Measurements from ENCODE around the gene GCC1.
A peak's percentile ranks its signal among the peaks of the same experiment; 100 is the strongest.

The GCC1 gene

GRCh38 chr7:127585044-127585953 lies at the start of gene GCC1:
GCC1 (minus strand) TSS chr7:127585596; CDS start chr7:127585182, 414 bp downstream.
- in situ Hi-C loops (cut with HindIII; ENCODE audit: low pct_unique_long_range_greater_than_20kb, low sequenced_read_pairs), result no loop called here
- peak; percentile 80 to 89 for DNase-seq (ENCODE audit: low read depth in 1 of 2, low spot score in 1 of 2)
- TF ChIP-seq JUND (IDR thresholded peaks at IDR 0.05; ENCODE audit: low read depth), result no peak

- in situ Hi-C loops (cut with HindIII; ENCODE audit: low pct_unique_long_range_greater_than_20kb, low sequenced_read_pairs), result no loop called here
- no peak for TF ChIP-seq JUND (IDR thresholded peaks at IDR 0.05; ENCODE audit: low read depth)
Measured at GRCh38 chr7:127632276-127632910, 47.0 kb upstream of the GCC1 start.

GRCh38 chr7:127629268-127629854 lies 44.0 kb upstream of the GCC1 start:
- DNase-seq (ENCODE audit: low read depth in 1 of 2, low spot score in 1 of 2), result peak in 1 of 2 experiments; percentile 27
- no peak for TF ChIP-seq JUND (IDR thresholded peaks at IDR 0.05; ENCODE audit: low read depth)
- in situ Hi-C loops (cut with HindIII; ENCODE audit: low pct_unique_long_range_greater_than_20kb, low sequenced_read_pairs), result no loop called here

More at GRCh38 chr7:127632276-127632910, 47.0 kb upstream of the GCC1 start:
- no peak for DNase-seq (ENCODE audit: low read depth in 1 of 2, low spot score in 1 of 2)

DNA sequence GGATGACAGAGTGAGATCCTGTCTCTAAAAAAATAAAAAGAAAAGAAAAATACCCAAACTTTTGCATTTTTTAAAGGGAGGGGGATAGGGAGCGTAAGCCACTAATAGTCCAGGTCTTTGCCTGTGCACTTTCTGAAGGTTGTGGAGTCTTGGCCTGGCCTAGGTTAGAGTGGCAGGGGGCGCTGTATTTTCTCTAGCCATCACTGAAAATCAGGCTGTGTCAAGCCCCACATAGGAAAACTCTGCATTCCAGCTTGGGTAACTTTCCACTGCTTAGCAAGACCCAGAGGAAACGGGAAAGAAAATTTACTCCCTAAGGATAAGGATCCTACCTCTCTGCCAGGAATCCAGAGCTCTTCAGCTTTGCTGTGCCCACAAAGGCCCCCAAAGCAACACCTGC lies 43.0 kb upstream of the GCC1 start:
- TF ChIP-seq JUND (IDR thresholded peaks at IDR 0.05; ENCODE audit: low read depth), result no peak
- in situ Hi-C loops (cut with HindIII; ENCODE audit: low pct_unique_long_range_greater_than_20kb, low sequenced_read_pairs), result no loop called here
- no peak for DNase-seq (ENCODE audit: low read depth in 1 of 2, low spot score in 1 of 2)

DNA sequence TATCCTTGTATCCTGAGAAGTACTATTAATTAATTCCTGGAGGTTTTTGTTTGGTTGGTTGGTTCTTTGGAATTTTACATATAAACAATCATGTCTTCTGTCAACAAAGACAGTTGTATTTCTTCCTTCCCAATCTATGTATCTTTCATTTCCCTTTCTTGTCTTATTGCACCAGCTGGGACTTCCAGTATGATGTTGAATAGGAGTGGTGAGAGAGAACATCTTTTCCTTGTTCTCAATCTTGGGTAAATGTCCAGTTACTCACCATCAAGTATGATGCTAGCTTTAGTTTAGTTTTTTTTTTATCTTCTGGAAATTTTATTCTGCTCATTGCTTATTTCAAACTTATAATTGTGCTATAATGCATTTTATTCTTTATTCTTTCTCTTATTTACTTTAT lies 39.9 kb upstream of the GCC1 start:
- DNase-seq (ENCODE audit: low read depth in 1 of 2, low spot score in 1 of 2), result no peak
- no peak for TF ChIP-seq JUND (IDR thresholded peaks at IDR 0.05; ENCODE audit: low read depth)
- in situ Hi-C loops (cut with HindIII; ENCODE audit: low pct_unique_long_range_greater_than_20kb, low sequenced_read_pairs), result no loop called here

- TF ChIP-seq JUND (IDR thresholded peaks at IDR 0.05; ENCODE audit: low read depth), result no peak
- in situ Hi-C loops (cut with HindIII; ENCODE audit: low pct_unique_long_range_greater_than_20kb, low sequenced_read_pairs), result no loop called here
- DNase-seq (ENCODE audit: low read depth in 1 of 2, low spot score in 1 of 2), result no peak
Measured at GRCh38 chr7:127620406-127621233, 35.2 kb upstream of the GCC1 start.

DNA sequence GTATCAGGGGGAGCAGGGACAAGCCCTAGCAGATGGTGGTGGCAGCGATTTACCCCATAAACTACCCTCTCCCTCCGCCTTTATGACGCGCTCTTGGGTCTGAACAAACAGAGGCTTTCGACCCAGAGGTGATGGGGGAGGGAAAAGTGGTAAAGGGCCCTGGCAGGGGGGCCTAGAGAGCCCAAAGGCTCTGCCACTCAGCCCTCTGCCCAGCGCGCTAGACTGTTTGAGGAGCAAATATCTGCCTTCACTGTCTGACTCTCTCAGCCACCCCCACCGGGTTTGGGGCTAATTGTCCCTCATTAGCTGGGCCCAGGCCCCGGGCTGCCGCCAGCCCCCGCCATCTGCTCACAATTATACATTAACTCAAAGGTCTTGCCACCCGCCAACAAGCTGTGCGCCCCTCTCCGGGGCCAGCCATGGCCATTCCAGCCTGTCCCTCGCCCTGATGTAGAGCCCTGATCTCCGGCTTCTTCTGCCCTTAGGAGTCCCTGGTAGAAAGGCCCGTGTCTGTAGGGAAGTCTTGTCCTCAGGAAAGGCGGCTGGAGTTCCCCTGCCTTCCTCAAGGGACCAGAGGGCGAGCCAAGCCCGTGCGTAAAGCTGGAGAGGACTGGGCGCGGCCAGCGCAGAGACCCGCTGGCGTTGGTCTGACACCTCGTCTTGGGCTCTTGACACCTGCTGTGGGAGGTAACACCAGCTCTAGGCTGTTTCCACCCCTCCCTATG lies 34.4 kb upstream of the GCC1 start:
- TF ChIP-seq JUND (IDR thresholded peaks at IDR 0.05; ENCODE audit: low read depth), result no peak
- in situ Hi-C loops (cut with HindIII; ENCODE audit: low pct_unique_long_range_greater_than_20kb, low sequenced_read_pairs), result no loop called here
- no peak for DNase-seq (ENCODE audit: low read depth in 1 of 2, low spot score in 1 of 2)

DNA sequence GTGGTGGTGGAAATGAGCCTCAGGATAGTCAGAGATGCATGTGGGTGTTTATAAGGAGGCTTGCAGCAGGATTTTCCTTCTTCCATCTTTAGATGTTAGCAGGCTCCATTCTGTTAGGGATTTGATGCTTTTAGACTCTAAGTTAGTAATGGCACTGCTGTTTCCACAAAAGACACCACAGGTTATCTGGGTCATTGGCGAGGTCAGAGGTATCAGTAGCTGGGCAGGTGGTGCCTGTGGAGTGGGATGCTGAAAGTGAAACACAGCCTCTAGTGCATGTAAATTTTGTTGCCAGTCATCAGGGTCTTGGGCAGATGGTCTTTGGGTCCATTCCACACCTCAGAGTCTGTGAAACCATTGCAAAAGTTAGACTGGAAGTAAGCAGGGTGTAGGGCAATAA lies 33.4 kb upstream of the GCC1 start:
- TF ChIP-seq JUND (IDR thresholded peaks at IDR 0.05; ENCODE audit: low read depth), result no peak
- no peak for DNase-seq (ENCODE audit: low read depth in 1 of 2, low spot score in 1 of 2)
- in situ Hi-C loops (cut with HindIII; ENCODE audit: low pct_unique_long_range_greater_than_20kb, low sequenced_read_pairs), result no loop called here

- DNase-seq (ENCODE audit: low read depth in 1 of 2, low spot score in 1 of 2), result no peak
- TF ChIP-seq JUND (IDR thresholded peaks at IDR 0.05; ENCODE audit: low read depth), result no peak
- in situ Hi-C loops (cut with HindIII; ENCODE audit: low pct_unique_long_range_greater_than_20kb, low sequenced_read_pairs), result no loop called here
Measured at GRCh38 chr7:127618042-127618441, 32.6 kb upstream of the GCC1 start, which contains the start of gene PAX4. PAX4 (minus strand) TSS chr7:127618142; CDS start chr7:127615928, 2,214 bp downstream.

DNA sequence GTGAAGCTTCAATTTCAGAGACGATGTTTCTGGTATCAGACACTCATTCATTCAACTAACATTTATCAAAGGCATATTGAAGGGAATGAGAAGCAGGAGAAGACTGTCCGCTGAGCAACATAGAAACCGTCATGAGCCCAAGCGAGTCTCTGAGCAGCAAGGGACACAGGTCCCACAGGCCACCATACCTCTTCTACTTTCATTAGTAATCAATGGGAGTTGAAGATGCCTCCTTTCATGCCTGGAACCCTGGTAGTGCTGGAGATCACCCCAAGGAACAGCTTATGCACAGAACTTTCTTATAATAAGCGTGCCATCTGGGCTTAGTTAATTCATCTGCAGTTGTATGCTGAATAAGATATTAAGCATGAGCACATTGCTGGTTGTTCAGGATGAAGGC lies 31.3 kb upstream of the GCC1 start:
- in situ Hi-C loops (cut with HindIII; ENCODE audit: low pct_unique_long_range_greater_than_20kb, low sequenced_read_pairs), result no loop called here
- no peak for DNase-seq (ENCODE audit: low read depth in 1 of 2, low spot score in 1 of 2)
- no peak for TF ChIP-seq JUND (IDR thresholded peaks at IDR 0.05; ENCODE audit: low read depth)

DNA sequence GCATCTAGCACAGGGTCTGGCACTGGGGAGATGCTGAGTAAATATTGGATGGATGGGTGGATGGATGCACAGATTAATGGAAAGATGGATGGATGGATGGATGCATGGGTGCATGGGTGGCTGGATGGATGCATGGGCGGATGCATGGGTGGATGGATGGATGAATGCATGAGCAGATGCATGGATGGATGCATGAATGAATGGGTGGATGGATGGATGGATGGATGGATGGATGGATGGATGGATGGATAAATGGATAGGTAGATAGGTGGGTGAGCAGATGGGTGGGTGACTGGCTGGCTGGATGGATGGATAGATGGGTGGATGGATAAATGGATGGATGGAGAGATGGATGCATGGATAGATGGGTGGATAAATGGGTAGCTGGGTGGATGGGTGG lies 26.9 kb upstream of the GCC1 start:
- no peak for DNase-seq (ENCODE audit: low read depth in 1 of 2, low spot score in 1 of 2)
- no peak for TF ChIP-seq JUND (IDR thresholded peaks at IDR 0.05; ENCODE audit: low read depth)
- in situ Hi-C loops (cut with HindIII; ENCODE audit: low pct_unique_long_range_greater_than_20kb, low sequenced_read_pairs), result no loop called here
